ENCODE results near the gene OR5AL1. TPM values are rescaled to one million over a fixed set of nuclear protein-coding genes. Genes with fewer than 3 reads are reported as not detected.

Gene OR5AL1
- not detected in 2 replicates for total RNA-seq

GRCh38 chr11:56412396-56412795 lies at the start of gene OR5AL1:
Gene OR5AL1, plus strand, starts transcription at chr11:56412696.

GRCh38 chr11:56375324-56375723 lies 37.2 kb upstream of the OR5AL1 start, which contains the start of gene OR8U1:
Gene OR8U1, plus strand, starts transcription at chr11:56375624. Its CDS starts 0 bp downstream, at chr11:56375624.

Other genes starting within 250 kb of the OR5AL1 start
- gene OR5J2, start 236.1 kb upstream of the OR5AL1 start, total RNA-seq = not detected in 2 replicates
- gene OR5T2, start 178.4 kb upstream of the OR5AL1 start, total RNA-seq = not detected in 2 replicates
- not detected in 2 replicates for gene OR5T3, start 160.4 kb upstream of the OR5AL1 start, total RNA-seq
- not detected in 2 replicates for gene OR5T1, start 138.5 kb upstream of the OR5AL1 start, total RNA-seq
- gene OR8H1, start 120.4 kb upstream of the OR5AL1 start, total RNA-seq = not detected in 2 replicates
- not detected in 2 replicates for gene OR8K3, start 97.6 kb upstream of the OR5AL1 start, total RNA-seq
- gene OR8K1, start 66.7 kb upstream of the OR5AL1 start, total RNA-seq = not detected in 2 replicates
- gene OR8J1, start 58.4 kb upstream of the OR5AL1 start, total RNA-seq = not detected in 2 replicates
- gene OR8U1, start 37.1 kb upstream of the OR5AL1 start, total RNA-seq = not detected in 2 replicates
- not detected in 2 replicates for gene OR5M3, start 60.7 kb downstream of the OR5AL1 start, total RNA-seq
- gene OR5M8, start 78.7 kb downstream of the OR5AL1 start, total RNA-seq = not detected in 2 replicates
- gene OR5M11, start 130.6 kb downstream of the OR5AL1 start, total RNA-seq = not detected in 2 replicates
- not detected in 2 replicates for gene OR5M10, start 165.0 kb downstream of the OR5AL1 start, total RNA-seq
- not detected in 2 replicates for gene OR5M1, start 202.2 kb downstream of the OR5AL1 start, total RNA-seq
- not detected in 2 replicates for gene OR5AP2, start 229.7 kb downstream of the OR5AL1 start, total RNA-seq

All from cardiac atrium fibroblast (primary cell).